ENCODE measurements around the gene BPIFB3.

DNA sequence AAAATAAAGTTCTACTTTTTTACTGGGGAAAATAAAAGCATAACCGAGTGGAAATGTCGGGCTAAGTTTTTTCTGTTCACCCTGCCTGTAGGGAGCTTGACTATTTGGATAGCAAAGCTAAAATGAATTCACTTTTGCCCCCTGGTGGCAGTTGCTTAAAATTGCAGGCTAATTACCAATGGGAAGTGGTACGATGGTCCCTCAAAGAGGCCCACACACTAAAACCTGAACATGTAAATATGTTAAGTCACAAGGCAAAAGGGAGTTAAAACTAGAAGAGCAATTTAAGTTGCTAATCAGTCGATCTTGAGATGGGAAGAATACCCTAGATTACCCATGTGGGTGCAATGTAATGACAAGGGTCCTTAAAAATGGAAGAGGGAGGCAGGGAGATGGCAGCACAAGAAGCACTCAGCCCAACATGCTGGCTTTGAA, 48.6 kb upstream of the BPIFB3 start:
- TF ChIP-seq, protein P1, sequence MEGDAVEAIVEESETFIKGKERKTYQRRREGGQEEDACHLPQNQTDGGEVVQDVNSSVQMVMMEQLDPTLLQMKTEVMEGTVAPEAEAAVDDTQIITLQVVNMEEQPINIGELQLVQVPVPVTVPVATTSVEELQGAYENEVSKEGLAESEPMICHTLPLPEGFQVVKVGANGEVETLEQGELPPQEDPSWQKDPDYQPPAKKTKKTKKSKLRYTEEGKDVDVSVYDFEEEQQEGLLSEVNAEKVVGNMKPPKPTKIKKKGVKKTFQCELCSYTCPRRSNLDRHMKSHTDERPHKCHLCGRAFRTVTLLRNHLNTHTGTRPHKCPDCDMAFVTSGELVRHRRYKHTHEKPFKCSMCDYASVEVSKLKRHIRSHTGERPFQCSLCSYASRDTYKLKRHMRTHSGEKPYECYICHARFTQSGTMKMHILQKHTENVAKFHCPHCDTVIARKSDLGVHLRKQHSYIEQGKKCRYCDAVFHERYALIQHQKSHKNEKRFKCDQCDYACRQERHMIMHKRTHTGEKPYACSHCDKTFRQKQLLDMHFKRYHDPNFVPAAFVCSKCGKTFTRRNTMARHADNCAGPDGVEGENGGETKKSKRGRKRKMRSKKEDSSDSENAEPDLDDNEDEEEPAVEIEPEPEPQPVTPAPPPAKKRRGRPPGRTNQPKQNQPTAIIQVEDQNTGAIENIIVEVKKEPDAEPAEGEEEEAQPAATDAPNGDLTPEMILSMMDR (IDR thresholded peaks at IDR 0.05): peak in 2 of 3 experiments; percentile 9 to 15
- no peak for TF ChIP-seq POLR2A (IDR thresholded peaks at IDR 0.05; ENCODE audit: low read depth)
